BE2C (cell line): Measurements from ENCODE around the gene CALCOCO1.

Source experiments
- DNase-seq: peaks from one replicate; pipeline ENCODE4 v3.0.0-alpha.2; 2020
- H3K27me3 ChIP-seq: fragments of 250-450 bp; sonication (Bioruptor Pico); 2 replicates; pipeline ENCODE4 v1.5.1; 2020; ENCODE audit warnings: mild to moderate bottlenecking
- H3K36me3 ChIP-seq: fragments of 250-450 bp; sonication (Bioruptor Pico); 2 replicates; pipeline ENCODE4 v1.5.1; 2020; ENCODE audit warnings: mild to moderate bottlenecking
- H3K4me1 ChIP-seq: fragments of 250-450 bp; sonication (Bioruptor Pico); 2 replicates; pipeline ENCODE4 v1.5.1; 2020
- H3K4me3 ChIP-seq: 2 replicates; pipeline ENCODE4 v1.5.1; 2011; ENCODE audit warnings: low read depth, low read length
- H3K9me3 ChIP-seq: fragments of 250-450 bp; sonication (Bioruptor Pico); 2 replicates; pipeline ENCODE4 v1.5.1; 2020
- TF ChIP-seq, protein P1 (sequence below): IDR thresholded peaks from 2 replicates; pipeline ENCODE4 v1.5.1; 2012; ENCODE audit warnings: mild to moderate bottlenecking, low read depth, low read length

CALCOCO1 gene

GRCh38 chr12:53733807-53734200, 6.6 kb upstream of the CALCOCO1 start:
- Histone ChIP-seq H3K36me3 (no peaks in the 10 kb centered on the region), H3K4me1 (no peaks in the 10 kb centered on the region), H3K4me3 (no peak overlapping the region), H3K27me3 (peaks cover 50% of the 10 kb centered on the region), H3K9me3 (no peaks in the 10 kb centered on the region)
- TF ChIP-seq, protein P1, sequence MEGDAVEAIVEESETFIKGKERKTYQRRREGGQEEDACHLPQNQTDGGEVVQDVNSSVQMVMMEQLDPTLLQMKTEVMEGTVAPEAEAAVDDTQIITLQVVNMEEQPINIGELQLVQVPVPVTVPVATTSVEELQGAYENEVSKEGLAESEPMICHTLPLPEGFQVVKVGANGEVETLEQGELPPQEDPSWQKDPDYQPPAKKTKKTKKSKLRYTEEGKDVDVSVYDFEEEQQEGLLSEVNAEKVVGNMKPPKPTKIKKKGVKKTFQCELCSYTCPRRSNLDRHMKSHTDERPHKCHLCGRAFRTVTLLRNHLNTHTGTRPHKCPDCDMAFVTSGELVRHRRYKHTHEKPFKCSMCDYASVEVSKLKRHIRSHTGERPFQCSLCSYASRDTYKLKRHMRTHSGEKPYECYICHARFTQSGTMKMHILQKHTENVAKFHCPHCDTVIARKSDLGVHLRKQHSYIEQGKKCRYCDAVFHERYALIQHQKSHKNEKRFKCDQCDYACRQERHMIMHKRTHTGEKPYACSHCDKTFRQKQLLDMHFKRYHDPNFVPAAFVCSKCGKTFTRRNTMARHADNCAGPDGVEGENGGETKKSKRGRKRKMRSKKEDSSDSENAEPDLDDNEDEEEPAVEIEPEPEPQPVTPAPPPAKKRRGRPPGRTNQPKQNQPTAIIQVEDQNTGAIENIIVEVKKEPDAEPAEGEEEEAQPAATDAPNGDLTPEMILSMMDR: no peak
- no peak for DNase-seq

- H3K27me3 ChIP-seq: peaks cover 44% of the 10 kb centered on the region
- no peak overlapping the region for H3K4me3 ChIP-seq
- no peaks in the 10 kb centered on the region for H3K4me1 ChIP-seq
- H3K9me3 ChIP-seq: no peaks in the 10 kb centered on the region
- no peak for DNase-seq
- TF ChIP-seq, protein P1: no peak
- no peaks in the 10 kb centered on the region for H3K36me3 ChIP-seq
These were observed 6.0 kb upstream of the CALCOCO1 start for GRCh38 chr12:53733051-53733806.

- Histone ChIP-seq H3K36me3 (no peaks in the 10 kb centered on the region), H3K4me1 (no peaks in the 10 kb centered on the region), H3K4me3 (no peak overlapping the region), H3K27me3 (peaks cover 9% of the 10 kb centered on the region), H3K9me3 (no peaks in the 10 kb centered on the region)
- DNase-seq: no peak
- TF ChIP-seq, protein P1: no peak
These were observed 2.4 kb upstream of the CALCOCO1 start for GRCh38 chr12:53729644-53730043.

DNA sequence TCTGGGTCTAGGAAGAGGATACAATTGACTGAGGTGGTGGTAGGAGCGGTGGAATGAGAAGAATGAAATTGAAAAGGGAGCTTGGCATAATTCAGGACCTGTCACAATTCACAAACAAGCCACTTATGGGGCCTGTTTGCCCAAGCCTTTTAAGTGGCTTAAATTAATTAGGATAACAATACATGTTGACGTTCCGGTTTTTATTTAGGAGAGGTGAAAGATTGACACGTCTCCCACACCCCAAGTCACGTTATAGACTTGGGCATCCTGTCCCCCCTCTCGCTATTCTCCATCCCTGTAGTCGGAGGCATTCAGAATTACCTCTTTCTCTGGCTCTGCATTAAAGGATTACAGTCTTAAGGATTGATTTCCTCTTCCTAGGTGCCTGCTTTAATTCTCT, 954 bp upstream of the CALCOCO1 start:
- TF ChIP-seq, protein P1: no peak
- Histone ChIP-seq H3K4me3 (no peak overlapping the region; the same call in 1 of the 2 replicates), H3K9me3 (no peaks in the 10 kb centered on the region)

GRCh38 chr12:53726946-53727309, 324 bp downstream of the CALCOCO1 start:
- peak overlapping the region; percentile 85 for H3K4me3 ChIP-seq
- no peaks in the 10 kb centered on the region for H3K36me3 ChIP-seq
- no peak for DNase-seq
- H3K9me3 ChIP-seq: no peaks in the 10 kb centered on the region
- H3K4me1 ChIP-seq: no peaks in the 10 kb centered on the region
- no peaks in the 10 kb centered on the region for H3K27me3 ChIP-seq
- TF ChIP-seq, protein P1: no peak

More for the DNA sequence above, 954 bp upstream of the CALCOCO1 start:
- Histone ChIP-seq H3K36me3 (no peaks in the 10 kb centered on the region), H3K27me3 (peaks cover 3% of the 10 kb centered on the region; the same call in 1 of the 2 replicates), H3K4me1 (no peaks in the 10 kb centered on the region)
- DNase-seq: no peak

GRCh38 chr12:53726341-53726740, 911 bp downstream of the CALCOCO1 start:
- H3K4me3 ChIP-seq: peak overlapping the region; percentile 85
- no peaks in the 10 kb centered on the region for H3K4me1 ChIP-seq
- DNase-seq: no peak
- H3K36me3 ChIP-seq: no peaks in the 10 kb centered on the region
- no peaks in the 10 kb centered on the region for H3K27me3 ChIP-seq
- H3K9me3 ChIP-seq: no peaks in the 10 kb centered on the region
- TF ChIP-seq, protein P1: no peak
